Measurements from ENCODE around the gene SLC39A7.

The SLC39A7 gene

GRCh38 chr6:33191383-33192104, 9.1 kb upstream of the SLC39A7 start:
- no peak for DNase-seq

DNA sequence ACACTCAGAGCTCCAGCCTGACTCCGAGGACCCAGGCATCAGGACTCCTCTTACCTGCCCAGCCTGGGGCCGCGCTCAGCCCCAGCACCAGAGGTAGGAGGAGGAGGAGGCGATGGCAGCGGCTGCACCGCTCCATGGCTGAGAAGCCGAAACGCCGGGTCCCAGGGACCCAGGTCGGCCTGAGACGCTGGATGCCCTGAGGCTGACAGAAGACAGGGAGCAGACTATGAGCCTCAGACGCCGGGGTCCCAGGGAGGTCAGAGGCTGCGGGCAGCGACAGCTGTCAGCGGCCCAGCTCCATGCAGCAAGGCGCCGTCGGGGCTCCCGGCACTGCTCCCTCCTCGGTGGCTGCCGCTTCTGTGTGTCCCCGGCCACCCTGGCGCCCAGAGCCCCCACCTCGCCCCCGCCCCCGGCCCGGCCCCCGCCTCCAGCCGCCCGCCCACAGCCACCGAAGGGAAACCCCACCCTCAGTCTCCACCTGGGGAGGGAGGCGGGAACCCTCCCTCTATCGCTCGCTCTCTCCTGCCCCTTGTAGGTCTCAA, 8.5 kb upstream of the SLC39A7 start, which contains the start of gene COL11A2:
Gene COL11A2 (minus strand): TSS at position 363 of the 542 bp plus-strand sequence. CDS start 227 bp downstream, at position 136.
- no peak for DNase-seq

DNA sequence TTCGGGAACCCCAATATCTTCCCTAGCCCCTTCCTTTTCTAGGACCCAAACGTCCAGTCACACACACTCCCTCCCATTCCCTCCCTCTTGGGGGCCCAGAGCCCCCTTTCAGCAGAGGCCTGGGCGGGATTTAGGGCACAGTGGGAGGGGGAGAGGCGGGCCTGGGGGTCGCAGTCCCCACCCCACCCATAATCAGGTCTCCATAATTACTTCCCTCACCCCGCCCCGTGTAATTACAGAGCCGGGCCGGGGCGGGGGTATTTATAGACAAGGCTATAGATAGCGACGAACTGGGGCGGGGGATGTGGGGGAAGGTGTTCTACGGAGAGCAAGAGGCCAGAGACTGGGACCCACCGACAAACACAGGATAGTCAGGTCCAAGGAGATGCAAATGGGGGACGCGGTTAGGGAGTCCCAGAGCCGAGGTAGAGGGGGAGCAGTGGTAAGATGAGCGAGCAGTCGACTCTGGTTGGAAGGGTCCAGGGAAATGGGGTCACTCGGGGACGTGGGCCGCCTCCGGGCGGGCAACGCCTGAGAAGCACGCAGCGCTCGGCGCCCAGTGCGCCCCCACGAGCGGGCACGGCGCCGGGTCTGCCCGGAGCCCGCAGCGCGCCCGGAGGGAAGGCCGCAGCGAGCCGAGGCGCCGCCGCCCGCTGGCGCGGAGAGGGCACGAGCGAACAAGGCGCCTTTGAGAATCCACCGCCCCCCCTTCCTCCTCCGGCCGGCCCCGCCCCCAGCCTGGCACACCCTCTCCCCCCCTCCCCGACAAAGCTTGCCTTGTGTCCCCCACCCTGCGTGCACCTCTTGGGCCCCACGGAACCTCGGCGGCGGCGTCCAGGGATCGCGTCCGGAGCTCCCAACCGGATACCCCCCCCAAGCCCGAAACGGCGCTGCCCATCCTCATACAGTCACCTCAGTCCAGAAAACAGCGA, 7.7 kb upstream of the SLC39A7 start:
- peak; percentile 34 for DNase-seq

DNA sequence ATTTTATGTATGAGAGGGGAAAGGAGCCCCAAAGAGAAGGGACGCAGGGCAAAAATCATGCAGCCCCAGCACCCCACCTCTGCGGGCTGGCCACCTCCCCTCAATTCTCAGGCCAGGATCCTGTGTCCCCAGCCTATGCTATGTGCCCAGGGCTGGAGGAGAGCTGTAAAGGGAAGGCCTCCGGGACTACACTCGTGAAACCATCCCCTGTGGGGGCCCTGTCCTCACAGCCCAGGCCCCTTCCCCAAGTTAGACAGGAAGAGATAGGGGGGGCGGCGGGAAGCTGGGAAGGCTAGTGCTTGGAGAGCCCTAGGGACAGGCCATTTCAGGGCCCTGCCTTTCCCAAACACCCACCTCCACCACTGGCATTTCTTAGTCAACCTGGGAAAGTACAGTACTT, 7.0 kb upstream of the SLC39A7 start:
- no peak for DNase-seq

DNA sequence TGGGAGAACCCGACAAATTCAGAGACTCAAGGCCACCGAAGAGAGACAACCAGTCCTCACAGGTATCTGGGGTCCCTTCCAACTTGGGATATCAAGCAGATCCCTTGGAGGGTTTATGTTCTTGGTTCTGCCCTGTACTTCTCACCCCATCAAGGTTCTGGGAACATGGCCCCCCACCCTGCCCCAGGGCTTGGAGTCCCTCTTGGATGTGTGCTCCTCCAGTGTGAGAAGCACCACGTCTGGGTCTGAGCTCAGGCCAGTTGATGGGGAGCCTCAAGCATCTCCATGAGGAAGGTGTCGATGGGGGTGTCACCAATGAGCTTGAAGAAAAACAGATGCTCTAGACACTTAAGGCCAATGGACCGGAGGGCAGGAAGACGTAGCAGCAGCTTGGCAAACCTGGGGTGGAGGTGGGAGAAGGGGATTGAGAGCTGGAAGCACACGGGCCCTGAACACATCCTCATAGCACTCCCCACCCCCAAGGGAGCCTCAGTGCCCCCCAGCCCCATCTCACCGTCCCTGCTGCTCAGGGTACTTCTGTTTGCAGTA, 6.2 kb upstream of the SLC39A7 start:
- DNase-seq: no peak

DNA sequence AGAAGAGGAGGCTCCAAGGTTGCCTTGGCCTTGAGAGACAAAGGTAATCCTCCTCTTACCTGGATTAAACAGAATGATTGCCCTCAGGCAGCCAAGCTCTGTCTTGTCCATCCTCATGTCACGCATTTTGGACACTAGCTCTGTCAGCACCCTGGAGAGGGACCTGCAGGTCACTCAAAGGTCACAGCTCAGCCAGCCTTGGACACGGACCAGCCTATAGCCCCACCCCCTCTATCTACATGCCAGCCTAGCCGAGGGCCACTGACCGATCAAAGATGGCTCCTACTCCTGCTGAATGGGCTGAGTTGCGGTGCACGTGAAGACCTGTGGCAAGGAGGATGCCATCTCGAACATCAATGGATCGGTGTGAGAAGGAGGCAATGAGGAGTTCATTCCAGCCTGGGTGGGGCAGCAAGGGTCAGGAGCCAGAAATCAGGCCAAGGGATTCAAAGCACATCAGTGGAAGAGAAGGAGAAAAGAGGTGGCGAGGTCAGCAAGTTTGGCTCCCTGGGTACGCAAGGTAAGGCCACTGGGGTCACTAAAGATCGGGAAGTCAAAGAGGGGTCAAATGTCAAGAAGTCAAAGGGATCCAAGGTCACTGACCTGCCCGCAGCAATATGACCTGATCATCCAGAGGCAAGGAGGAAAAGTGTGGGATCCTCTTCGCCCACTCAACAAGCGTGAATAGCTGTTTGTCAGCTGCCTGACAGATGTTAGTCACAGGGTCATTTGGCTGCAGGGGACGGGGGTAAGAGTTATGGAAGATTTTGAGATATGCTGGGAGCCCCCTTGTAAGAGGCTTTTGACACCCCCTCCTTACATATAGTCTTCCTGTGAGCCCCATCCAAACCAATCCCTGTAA, 5.1 kb upstream of the SLC39A7 start:
- no peak for DNase-seq

GRCh38 chr6:33197431-33198048, 3.1 kb upstream of the SLC39A7 start:
- peak; percentile 20 for DNase-seq

GRCh38 chr6:33198159-33198852, 2.4 kb upstream of the SLC39A7 start:
- no peak for DNase-seq

DNA sequence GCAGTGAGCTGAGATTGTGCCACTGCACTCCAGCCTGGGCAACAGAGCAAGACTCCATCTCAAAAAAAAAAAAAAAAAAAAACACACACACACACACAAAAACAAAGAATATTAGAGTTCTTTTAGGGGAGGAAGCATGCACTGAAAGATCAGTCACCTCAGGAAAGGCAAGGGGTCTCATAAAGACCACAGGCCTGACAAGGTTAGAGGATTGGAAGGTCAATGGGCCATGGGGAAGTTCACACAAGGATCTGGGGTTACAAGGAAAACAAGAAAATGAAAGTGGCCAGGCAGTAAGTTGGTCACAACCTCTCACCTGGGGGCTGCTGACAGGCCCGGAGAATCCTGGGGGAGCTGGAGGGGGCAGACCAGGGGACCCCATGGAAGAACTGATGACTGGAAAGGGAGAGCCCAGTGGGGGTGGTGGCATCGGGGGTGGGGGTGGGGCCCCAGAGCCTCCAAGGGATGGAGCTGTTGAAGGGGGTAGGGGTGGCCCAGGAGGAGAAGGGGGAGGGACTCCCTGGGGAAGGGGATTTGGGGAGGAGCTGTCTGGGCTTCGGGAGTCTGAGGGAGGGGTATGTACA, 1.7 kb upstream of the SLC39A7 start:
- DNase-seq: no peak

- DNase-seq: peak; percentile 69
These were observed 914 bp upstream of the SLC39A7 start for GRCh38 chr6:33199687-33200218.

- no peak for DNase-seq
These were observed 479 bp downstream of the SLC39A7 start for GRCh38 chr6:33201147-33201545.

DNA sequence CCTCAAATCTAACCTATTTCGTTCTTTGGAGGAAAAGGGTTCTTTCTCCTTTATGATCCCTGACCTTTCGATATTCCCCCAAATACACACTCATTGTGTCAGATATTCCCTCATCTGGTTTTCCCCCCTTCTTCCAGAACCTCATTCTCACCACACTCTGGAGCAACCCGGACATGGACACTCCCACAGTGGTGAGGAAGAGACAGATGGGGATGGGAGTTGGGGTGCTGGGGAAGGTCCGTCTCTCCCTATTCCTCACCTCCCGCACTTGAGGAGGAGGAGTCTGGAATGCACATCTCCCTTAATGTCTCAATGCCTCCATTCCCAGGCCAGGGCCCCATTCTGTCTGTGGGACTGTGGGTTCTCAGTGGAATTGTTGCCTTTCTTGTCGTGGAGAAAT, 1.3 kb downstream of the SLC39A7 start:
- no peak for DNase-seq

DNA sequence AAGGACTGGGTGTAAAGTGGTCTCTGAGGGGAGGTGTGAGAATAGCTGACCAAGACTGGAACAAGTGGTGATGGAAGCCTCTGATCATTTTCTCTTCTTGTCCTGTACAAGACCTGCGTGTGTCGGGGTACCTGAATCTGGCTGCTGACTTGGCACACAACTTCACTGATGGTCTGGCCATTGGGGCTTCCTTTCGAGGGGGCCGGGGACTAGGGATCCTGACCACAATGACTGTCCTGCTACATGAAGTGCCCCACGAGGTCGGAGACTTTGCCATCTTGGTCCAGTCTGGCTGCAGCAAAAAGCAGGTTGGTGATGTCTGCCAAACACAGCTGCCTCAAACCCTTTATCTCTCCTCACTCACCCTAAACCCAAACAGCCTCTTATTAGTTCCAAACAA, 2.1 kb downstream of the SLC39A7 start:
- no peak for DNase-seq

- DNase-seq: no peak
These were observed 2.9 kb downstream of the SLC39A7 start for GRCh38 chr6:33203443-33204164.

DNA sequence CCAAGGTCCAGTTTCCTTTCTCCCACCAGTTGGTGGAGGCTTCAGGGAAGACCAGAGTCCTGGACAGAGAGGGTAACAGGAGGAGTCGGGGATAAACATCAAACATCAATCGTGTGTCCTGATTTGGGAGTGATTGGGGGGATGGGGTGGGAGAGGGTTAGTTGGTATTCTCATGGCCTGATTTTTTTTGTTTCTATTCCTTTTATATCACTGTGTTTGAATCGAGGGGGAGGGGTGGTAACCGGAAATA, 3.4 kb downstream of the SLC39A7 start:
- no peak for DNase-seq

GRCh38 chr6:33204415-33205190, 3.9 kb downstream of the SLC39A7 start, which contains the start of gene HSD17B8:
Gene HSD17B8, plus strand, starts transcription at chr6:33204655. Its CDS starts 14 bp downstream, at chr6:33204669.
- peak; percentile 91 for DNase-seq

DNA sequence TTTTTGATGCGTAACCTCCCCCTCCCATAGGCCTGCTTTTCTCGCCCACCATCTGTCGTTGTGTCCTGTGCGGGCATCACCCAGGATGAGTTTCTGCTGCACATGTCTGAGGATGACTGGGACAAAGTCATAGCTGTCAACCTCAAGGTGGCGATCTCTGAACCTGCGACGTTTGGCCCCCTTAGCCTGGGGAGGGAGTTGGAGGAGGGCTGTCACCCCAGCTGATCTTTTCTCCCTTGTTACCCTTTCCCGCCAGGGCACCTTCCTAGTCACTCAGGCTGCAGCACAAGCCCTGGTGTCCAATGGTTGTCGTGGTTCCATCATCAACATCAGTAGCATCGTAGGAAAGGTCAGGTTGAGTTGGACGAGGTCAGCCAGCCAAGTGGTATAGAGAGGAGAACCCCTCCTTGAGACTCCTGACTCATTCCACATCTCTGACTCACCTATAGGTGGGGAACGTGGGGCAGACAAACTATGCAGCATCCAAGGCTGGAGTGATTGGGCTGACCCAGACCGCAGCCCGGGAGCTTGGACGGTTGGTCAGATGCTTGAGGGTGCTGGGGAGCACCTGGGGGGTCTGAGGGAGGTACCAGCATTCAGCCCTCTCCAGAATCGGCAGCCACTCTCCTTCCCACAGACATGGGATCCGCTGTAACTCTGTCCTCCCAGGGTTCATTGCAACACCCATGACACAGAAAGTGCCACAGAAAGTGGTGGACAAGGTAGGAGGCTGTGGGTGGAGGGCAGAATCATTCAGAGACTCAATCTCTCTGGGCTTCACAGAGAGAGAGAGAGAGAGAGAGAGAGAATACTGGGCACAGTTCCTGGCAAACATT, 4.7 kb downstream of the SLC39A7 start:
- DNase-seq: no peak
